Heart left ventricle (tissue), 13 donors: ENCODE measurements around the gene RIPOR1.

Experiments
- POLR2A ChIP-seq, 2 donors: fragments of 450-650 bp; IDR thresholded peaks; one replicate each; pipeline ENCODE4 v1.6.1; 2017; ENCODE audit warnings: antibody characterized with exemption in 2 of 2, mild to moderate bottlenecking in 2 of 2, moderate library complexity in 2 of 2
- TF ChIP-seq, protein P1 (sequence below), 12 donors: fragments of 200-600 bp; sonication (generic) in 4 of 12; IDR thresholded peaks; one replicate each; pipeline versions ENCODE4 v1.5.0 to v1.8.0; 2018 to 2022; ENCODE audit warnings: antibody characterized with exemption in 12 of 12, mild to moderate bottlenecking in 5 of 12
- donor health status: ischemic (EF 13 %, LVEDD 7.1; RV severe dilation, severe dysfunction).
- donor health status: DM: no; HTN: yes; CAD: no.
- donor health status: DM: no; HTN: no; CAD: no.
- donor health status: ischemic (EF 25% LVEDD 6.9; RV normal size, moderate dysfunction).
- donor health status: ischemic (EF 25% LVEDD 5.7; RV mildly dilated, moderate dysfunction).
- donor health status: ischemic (EF 35%, LVEDD 5.7; RV mildly dilated, moderate dysfunction).
- donor health status: nonischemic (EF 11% LVEDD 7.7; RV severe dilation, severe dysfunction).
- donor health status: DM: yes; HTN: yes; CAD: no.
- donor health status: PGD.
- donor health status: ischemic (EF 29% LVEDD 5.4; RV normal size, mild dysfunction).
- donor health status: nonischemic (EF 23%, LVEDD 6.1; RV moderate dilation, normal function).

DNA sequence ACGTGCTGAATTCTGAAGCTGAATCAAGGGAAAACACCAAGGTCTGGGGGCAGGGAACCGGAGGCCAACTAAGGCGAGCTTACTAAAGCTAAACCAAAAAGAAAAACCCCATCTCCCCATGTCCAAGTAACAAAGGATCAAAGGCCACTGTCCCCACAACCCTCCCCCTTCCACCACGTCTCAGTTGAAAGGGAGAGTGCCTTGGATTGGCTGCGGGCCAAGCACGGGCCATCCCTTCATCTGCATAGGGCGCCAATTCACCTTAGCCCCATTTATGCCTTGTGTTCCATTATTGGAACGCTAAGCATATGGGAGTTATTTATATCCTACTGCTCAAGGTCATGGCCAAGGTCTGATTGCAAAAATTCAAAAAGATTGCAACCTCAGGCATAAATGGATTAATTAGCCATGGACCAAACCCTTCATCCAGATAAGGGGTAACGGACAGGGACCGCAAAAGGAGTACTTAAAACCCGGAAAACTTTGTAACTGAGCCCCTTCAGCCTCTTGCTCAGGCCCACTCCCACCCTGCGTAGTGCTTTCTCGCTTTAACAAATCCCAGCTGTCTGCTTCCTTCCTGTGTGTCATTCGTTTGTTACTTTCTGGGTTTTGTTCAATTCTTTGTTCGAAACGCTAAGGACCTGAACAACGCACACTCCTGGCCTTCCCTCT, 46.9 kb upstream of the RIPOR1 start:
- TF ChIP-seq, protein P1, sequence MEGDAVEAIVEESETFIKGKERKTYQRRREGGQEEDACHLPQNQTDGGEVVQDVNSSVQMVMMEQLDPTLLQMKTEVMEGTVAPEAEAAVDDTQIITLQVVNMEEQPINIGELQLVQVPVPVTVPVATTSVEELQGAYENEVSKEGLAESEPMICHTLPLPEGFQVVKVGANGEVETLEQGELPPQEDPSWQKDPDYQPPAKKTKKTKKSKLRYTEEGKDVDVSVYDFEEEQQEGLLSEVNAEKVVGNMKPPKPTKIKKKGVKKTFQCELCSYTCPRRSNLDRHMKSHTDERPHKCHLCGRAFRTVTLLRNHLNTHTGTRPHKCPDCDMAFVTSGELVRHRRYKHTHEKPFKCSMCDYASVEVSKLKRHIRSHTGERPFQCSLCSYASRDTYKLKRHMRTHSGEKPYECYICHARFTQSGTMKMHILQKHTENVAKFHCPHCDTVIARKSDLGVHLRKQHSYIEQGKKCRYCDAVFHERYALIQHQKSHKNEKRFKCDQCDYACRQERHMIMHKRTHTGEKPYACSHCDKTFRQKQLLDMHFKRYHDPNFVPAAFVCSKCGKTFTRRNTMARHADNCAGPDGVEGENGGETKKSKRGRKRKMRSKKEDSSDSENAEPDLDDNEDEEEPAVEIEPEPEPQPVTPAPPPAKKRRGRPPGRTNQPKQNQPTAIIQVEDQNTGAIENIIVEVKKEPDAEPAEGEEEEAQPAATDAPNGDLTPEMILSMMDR (IDR thresholded peaks at IDR 0.05) = no peak
- TF ChIP-seq POLR2A (IDR thresholded peaks at IDR 0.05) = no peak
